Calu3 (cell line): ENCODE results near the gene CCDC85C. TPM values are rescaled to one million over a fixed set of nuclear protein-coding genes. Genes with fewer than 3 reads are reported as not detected.

Experiments used
- BruUV-seq: library from RNA; stranded (reverse); fragments of 400-500 nt; replicated peaks from 2 replicates; lab custom pipeline; 2021; lab: Mats Ljungman, UMichigan
- CTCF ChIA-PET: fragments of 300-600 bp; sonication (Branson Sonifier 250); formaldehyde crosslinking; loops from one replicate; lab custom pipeline; 2022; ENCODE audit warnings: antibody characterized with exemption; lab: Charles Lee
- DNase-seq: peaks from one replicate; pipeline ENCODE4 v3.0.0; 2022
- H3K27ac Mint-ChIP-seq: one replicate; pipeline ENCODE4 v1.8.0; 2022; ENCODE audit warnings: mixed read lengths; ENCODE audit not compliant: unreplicated experiment
- H3K27me3 Mint-ChIP-seq: one replicate; pipeline ENCODE4 v1.8.0; 2022; ENCODE audit warnings: mixed read lengths; ENCODE audit not compliant: unreplicated experiment
- H3K36me3 Mint-ChIP-seq: one replicate; pipeline ENCODE4 v1.8.0; 2022; ENCODE audit warnings: mild to moderate bottlenecking, moderate library complexity, mixed read lengths; ENCODE audit not compliant: insufficient read depth, unreplicated experiment
- H3K4me1 Mint-ChIP-seq: one replicate; pipeline ENCODE4 v1.8.0; 2022; ENCODE audit warnings: mild to moderate bottlenecking, low read depth, mixed read lengths; ENCODE audit not compliant: unreplicated experiment
- H3K4me3 Mint-ChIP-seq: one replicate; pipeline ENCODE4 v1.8.0; 2022; ENCODE audit warnings: mild to moderate bottlenecking, low read depth, moderate library complexity, mixed read lengths; ENCODE audit not compliant: unreplicated experiment
- H3K9me3 Mint-ChIP-seq: one replicate; pipeline ENCODE4 v1.8.0; 2022; ENCODE audit warnings: low read depth, mixed read lengths; ENCODE audit not compliant: unreplicated experiment
- CTCF ChIP-seq: fragments of 200-600 bp; IDR thresholded peaks from one replicate; pipeline ENCODE4 v1.8.0; 2022; ENCODE audit warnings: antibody characterized with exemption; ENCODE audit not compliant: unreplicated experiment
- intact Hi-C: fragments of 100-400 bp; cut with micrococcal nuclease; formaldehyde crosslinking; loops from one replicate; pipeline ENCODE4 v1.10.0; 2022; ENCODE audit not compliant: unreplicated experiment
- total RNA-seq: library from RNA; stranded (reverse); gene quantifications from 2 replicates; pipeline ENCODE4 v1.2.3, GENCODE V29; 2022

The CCDC85C gene
- total RNA-seq, 1 experiment from 2014 or later: 45.1 TPM

GRCh38 chr14:99554184-99554583 is 49.8 kb downstream of the CCDC85C start:
- Mint-ChIP-seq H3K27me3 (no peaks in the 10 kb centered on the region), H3K4me1 (peaks cover 35% of the 10 kb centered on the region), H3K4me3 (no peak overlapping the region), H3K27ac (no peak overlapping the region), H3K36me3 (no peaks in the 10 kb centered on the region), H3K9me3 (no peaks in the 10 kb centered on the region)
- CTCF ChIA-PET: interaction anchor here (1.9 kb wide), 1 partner anchor 9 kb away, joined by 5 read pairs; no protein-coding TSS in a partner anchor
- no peak for DNase-seq
- intact Hi-C loops: no loop called here
- TF ChIP-seq CTCF: no peak
- BruUV-seq: no TSS peak

- H3K27me3 Mint-ChIP-seq: no peaks in the 10 kb centered on the region
- no peak for TF ChIP-seq CTCF
- H3K36me3 Mint-ChIP-seq: no peaks in the 10 kb centered on the region
- intact Hi-C loops: no loop called here
- H3K27ac Mint-ChIP-seq: no peak overlapping the region
- peaks cover 32% of the 10 kb centered on the region for H3K4me1 Mint-ChIP-seq
- H3K9me3 Mint-ChIP-seq: no peaks in the 10 kb centered on the region
- no TSS peak for BruUV-seq
- H3K4me3 Mint-ChIP-seq: no peak overlapping the region
- CTCF ChIA-PET: interaction anchor here (1.1 kb wide), 1 partner anchor 27 kb away, joined by 3 read pairs; no protein-coding TSS in a partner anchor
- peak; percentile 37 for DNase-seq
Measured at GRCh38 chr14:99552572-99553216, 51.3 kb downstream of the CCDC85C start.

- intact Hi-C loops: no loop called here
- BruUV-seq: no TSS peak
- H3K4me3 Mint-ChIP-seq: no peak overlapping the region
- CTCF ChIA-PET: interaction anchor here (1.1 kb wide), 1 partner anchor 27 kb away, joined by 3 read pairs; no protein-coding TSS in a partner anchor
- H3K27ac Mint-ChIP-seq: no peak overlapping the region
- H3K9me3 Mint-ChIP-seq: no peaks in the 10 kb centered on the region
- no peaks in the 10 kb centered on the region for H3K36me3 Mint-ChIP-seq
- peaks cover 32% of the 10 kb centered on the region for H3K4me1 Mint-ChIP-seq
- no peak for DNase-seq
- TF ChIP-seq CTCF: no peak
- no peaks in the 10 kb centered on the region for H3K27me3 Mint-ChIP-seq
Measured at GRCh38 chr14:99552021-99552553, 51.9 kb downstream of the CCDC85C start.

GRCh38 chr14:99551034-99551922 is 52.7 kb downstream of the CCDC85C start:
- no peak for TF ChIP-seq CTCF
- BruUV-seq: no TSS peak
- no peaks in the 10 kb centered on the region for H3K9me3 Mint-ChIP-seq
- intact Hi-C loops: no loop called here
- H3K27me3 Mint-ChIP-seq: no peaks in the 10 kb centered on the region
- DNase-seq: no peak
- H3K4me3 Mint-ChIP-seq: no peak overlapping the region
- CTCF ChIA-PET: no interaction called here
- H3K4me1 Mint-ChIP-seq: peaks cover 32% of the 10 kb centered on the region
- no peak overlapping the region for H3K27ac Mint-ChIP-seq
- no peaks in the 10 kb centered on the region for H3K36me3 Mint-ChIP-seq
